Smooth muscle cell (in vitro differentiated cells): Measurements from ENCODE around the gene MLYCD. TPM values are rescaled to one million over a fixed set of nuclear protein-coding genes. Genes with fewer than 3 reads are reported as not detected.

Source experiments
- DNase-seq: peaks from one replicate; lab custom pipeline; 2025; ENCODE audit not compliant: unreplicated experiment; lab: John Stamatoyannopoulos, UW
- H2AFZ ChIP-seq: fragments of 200-600 bp; sonication (generic); 2 replicates; pipeline ENCODE4 v1.6.0; 2016; ENCODE audit warnings: antibody characterized with exemption, low read depth, mild to moderate bottlenecking
- H3F3A ChIP-seq: fragments of 200-600 bp; sonication (generic); 2 replicates; pipeline ENCODE4 v1.6.0; 2017; ENCODE audit warnings: antibody characterized with exemption, low read depth
- H3K27ac ChIP-seq: fragments of 200-600 bp; sonication (generic); 2 replicates; pipeline ENCODE4 v1.5.1; 2016; ENCODE audit warnings: low read depth, mild to moderate bottlenecking
- H3K27me3 ChIP-seq: fragments of 200-600 bp; sonication (generic); 2 replicates; pipeline ENCODE4 v1.6.1; 2016; ENCODE audit warnings: low read depth, mild to moderate bottlenecking
- H3K36me3 ChIP-seq: fragments of 200-600 bp; sonication (generic); 2 replicates; pipeline ENCODE4 v1.5.1; 2016; ENCODE audit warnings: low read depth
- H3K4me1 ChIP-seq: fragments of 200-600 bp; sonication (generic); 2 replicates; pipeline ENCODE4 v1.5.1; 2016; ENCODE audit warnings: low read depth
- H3K4me2 ChIP-seq: fragments of 200-600 bp; sonication (generic); 2 replicates; pipeline ENCODE4 v1.6.0; 2016; ENCODE audit warnings: mild to moderate bottlenecking
- H3K4me3 ChIP-seq: fragments of 200-600 bp; sonication (generic); 2 replicates; pipeline ENCODE4 v1.5.1; 2016; ENCODE audit warnings: mild to moderate bottlenecking
- H3K79me2 ChIP-seq: fragments of 200-600 bp; sonication (generic); 2 replicates; pipeline ENCODE4 v1.6.0; 2016; ENCODE audit warnings: low read depth, mild to moderate bottlenecking
- H3K9ac ChIP-seq: fragments of 200-600 bp; sonication (generic); 2 replicates; pipeline ENCODE4 v1.6.0; 2016; ENCODE audit warnings: low read depth
- H3K9me3 ChIP-seq: fragments of 200-600 bp; sonication (generic); replicated peaks from 2 replicates; pipeline ENCODE4 v1.5.1; 2016; ENCODE audit warnings: low read depth
- H4K20me1 ChIP-seq: fragments of 200-600 bp; sonication (generic); 2 replicates; pipeline ENCODE4 v1.6.0; 2016; ENCODE audit warnings: low read depth
- WGBS: methylation state at CpG from one replicate; pipeline ENCODE4 v1.1.7; 2016; ENCODE audit warnings: low lambda C conversion rate; 5-methylcytosine and 5-hydroxymethylcytosine counted together
- polyA plus RNA-seq: library from polyadenylated mRNA; unstranded; fragments of >200 nt; fragmentation: Nextera tagmentation; extraction: Ambion mirVana; gene quantifications from 2 replicates; pipeline ENCODE4 v1.2.1, GENCODE V29; 2016
- total RNA-seq: library from RNA; depleted of rRNA; stranded (reverse); fragments of >200 nt; gene quantifications from 2 replicates; pipeline ENCODE4 v1.2.3, GENCODE V29; 2014
- TF ChIP-seq, protein P1 (sequence below): fragments of 200-600 bp; sonication (generic); IDR thresholded peaks from 2 replicates; pipeline ENCODE4 v1.5.1; 2017; ENCODE audit warnings: borderline replicate concordance, mild to moderate bottlenecking, antibody characterized with exemption; ENCODE audit not compliant: insufficient read depth, poor library complexity, severe bottlenecking

MLYCD gene
- total and polyA plus RNA-seq, 2 experiments from 2014 or later = 1.2 to 1.6 TPM

DNA sequence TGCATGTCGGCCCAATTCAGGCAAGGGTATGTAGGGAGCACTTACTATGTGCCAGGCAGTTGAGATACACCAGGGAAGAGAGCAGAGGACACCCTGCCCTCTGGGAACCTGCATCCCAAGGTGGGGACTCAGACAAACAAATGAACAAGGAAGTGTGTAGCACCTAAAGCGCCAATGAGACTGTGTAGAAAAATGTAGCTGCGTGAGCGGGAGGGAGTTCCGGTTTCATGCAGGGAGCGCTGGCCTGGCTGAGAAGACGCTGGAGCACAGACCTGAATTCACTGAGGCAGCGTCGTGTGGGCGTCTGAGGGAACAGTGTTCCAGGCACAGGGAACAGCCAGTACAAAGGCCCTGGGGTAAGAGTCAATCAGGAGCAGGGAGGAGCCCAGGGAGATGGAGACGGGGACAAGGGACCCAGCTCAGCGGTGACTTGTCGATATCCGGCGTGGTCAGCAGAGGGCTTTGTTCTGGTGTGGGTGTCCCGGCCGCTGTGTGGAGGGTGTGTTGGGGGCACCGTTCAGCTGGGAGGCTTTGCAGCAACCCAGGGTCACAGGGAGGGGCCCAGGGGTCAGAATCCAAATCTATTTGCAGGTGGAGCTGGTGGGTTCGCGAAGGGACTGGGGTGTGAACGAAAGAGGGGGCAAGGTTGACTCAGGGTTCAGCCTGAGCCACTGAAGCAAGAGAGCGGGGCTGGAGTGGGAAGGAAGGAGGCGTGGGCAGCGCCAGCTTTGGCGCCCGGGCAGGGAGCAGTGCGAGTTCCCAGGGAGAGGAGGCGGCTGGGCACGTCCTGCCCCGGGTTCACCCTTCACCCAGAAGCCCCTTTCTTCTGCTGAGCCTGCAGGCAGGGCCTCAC, 36.3 kb downstream of the MLYCD start:
- H3K9me3 ChIP-seq = no peaks in the 10 kb centered on the region
- no peak overlapping the region for H3K27ac ChIP-seq
- no peaks in the 10 kb centered on the region for H3F3A ChIP-seq
- peaks cover 10% of the 10 kb centered on the region for H3K4me1 ChIP-seq
- TF ChIP-seq, protein P1, sequence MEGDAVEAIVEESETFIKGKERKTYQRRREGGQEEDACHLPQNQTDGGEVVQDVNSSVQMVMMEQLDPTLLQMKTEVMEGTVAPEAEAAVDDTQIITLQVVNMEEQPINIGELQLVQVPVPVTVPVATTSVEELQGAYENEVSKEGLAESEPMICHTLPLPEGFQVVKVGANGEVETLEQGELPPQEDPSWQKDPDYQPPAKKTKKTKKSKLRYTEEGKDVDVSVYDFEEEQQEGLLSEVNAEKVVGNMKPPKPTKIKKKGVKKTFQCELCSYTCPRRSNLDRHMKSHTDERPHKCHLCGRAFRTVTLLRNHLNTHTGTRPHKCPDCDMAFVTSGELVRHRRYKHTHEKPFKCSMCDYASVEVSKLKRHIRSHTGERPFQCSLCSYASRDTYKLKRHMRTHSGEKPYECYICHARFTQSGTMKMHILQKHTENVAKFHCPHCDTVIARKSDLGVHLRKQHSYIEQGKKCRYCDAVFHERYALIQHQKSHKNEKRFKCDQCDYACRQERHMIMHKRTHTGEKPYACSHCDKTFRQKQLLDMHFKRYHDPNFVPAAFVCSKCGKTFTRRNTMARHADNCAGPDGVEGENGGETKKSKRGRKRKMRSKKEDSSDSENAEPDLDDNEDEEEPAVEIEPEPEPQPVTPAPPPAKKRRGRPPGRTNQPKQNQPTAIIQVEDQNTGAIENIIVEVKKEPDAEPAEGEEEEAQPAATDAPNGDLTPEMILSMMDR = no peak
- no peak overlapping the region for H3K4me3 ChIP-seq
- H3K79me2 ChIP-seq = no peaks in the 10 kb centered on the region
- no peak overlapping the region for H2AFZ ChIP-seq
- no peaks in the 10 kb centered on the region for H4K20me1 ChIP-seq
- 94% methylated on average over 27 of the region's 30 CpGs for WGBS
- no peak for DNase-seq
- no peaks in the 10 kb centered on the region for H3K36me3 ChIP-seq
- H3K9ac ChIP-seq = no peak overlapping the region
- H3K4me2 ChIP-seq = no peak overlapping the region
- no peaks in the 10 kb centered on the region for H3K27me3 ChIP-seq

DNA sequence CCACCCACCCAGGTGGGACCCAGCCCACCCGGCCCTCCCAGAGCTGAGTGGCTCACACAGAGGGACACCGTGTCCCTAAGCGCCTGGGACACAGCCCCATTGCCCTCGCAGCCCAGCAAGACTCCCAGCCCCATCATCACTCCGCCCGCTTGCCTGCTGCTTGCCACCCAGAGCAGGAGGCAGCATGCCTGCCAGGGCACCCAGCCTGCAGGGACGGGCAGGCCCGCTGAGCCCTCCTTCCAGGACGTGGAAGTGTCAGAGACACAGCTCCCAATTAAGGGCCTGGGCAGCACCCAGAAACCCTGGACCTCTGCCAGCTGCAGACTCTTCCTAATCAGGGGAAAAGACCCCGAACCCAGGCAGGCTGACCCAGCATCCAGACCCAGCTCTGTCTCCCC, 36.9 kb downstream of the MLYCD start:
- H3K4me2 ChIP-seq = no peak overlapping the region
- TF ChIP-seq, protein P1 = no peak
- no peak overlapping the region for H3K27ac ChIP-seq
- H3K4me3 ChIP-seq = no peak overlapping the region
- no peaks in the 10 kb centered on the region for H3K36me3 ChIP-seq
- H3K27me3 ChIP-seq = no peaks in the 10 kb centered on the region
- no peaks in the 10 kb centered on the region for H3K79me2 ChIP-seq
- H3F3A ChIP-seq = no peaks in the 10 kb centered on the region
- peaks cover 10% of the 10 kb centered on the region for H3K4me1 ChIP-seq
- H4K20me1 ChIP-seq = no peaks in the 10 kb centered on the region
- H3K9me3 ChIP-seq = no peaks in the 10 kb centered on the region
- H3K9ac ChIP-seq = no peak overlapping the region
- WGBS = 96% methylated on average over 10 of the region's 10 CpGs
- no peak for DNase-seq
- H2AFZ ChIP-seq = no peak overlapping the region

DNA sequence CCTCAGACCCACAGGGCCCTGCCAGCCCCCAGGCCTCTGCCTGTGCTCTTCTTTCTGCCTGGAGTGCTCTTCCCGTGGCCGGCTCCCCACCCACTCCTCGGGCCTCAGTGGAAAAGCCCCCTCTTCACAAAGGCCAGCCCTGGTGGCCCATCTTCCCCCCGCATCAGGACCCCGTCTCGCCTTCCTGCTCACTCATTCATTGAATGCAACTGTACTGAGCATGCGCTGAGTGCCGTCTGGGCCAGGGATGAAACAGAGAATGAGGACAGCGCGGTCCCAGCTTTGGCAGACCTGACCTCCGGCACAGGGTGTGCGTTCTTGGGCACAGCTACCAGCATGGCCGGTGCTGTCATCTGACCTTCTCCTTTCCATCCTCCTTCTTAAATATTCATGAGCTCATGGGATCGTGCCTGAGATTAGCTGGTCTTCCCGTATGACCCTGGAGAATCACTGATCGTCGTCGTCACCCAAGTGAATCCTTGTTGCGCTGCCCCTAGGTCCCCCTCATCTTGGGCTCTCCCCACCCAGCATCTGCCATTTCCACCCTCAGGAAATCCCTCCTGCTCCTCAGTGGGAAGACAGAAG, 37.8 kb downstream of the MLYCD start:
- DNase-seq = no peak
- TF ChIP-seq, protein P1 = no peak
- WGBS = 93% methylated on average over 19 of the region's 19 CpGs
- Histone ChIP-seq H3K79me2 (no peaks in the 10 kb centered on the region), H3K36me3 (no peaks in the 10 kb centered on the region), H3K27me3 (no peaks in the 10 kb centered on the region), H3K4me3 (no peak overlapping the region), H3K9me3 (no peaks in the 10 kb centered on the region), H3K4me1 (peaks cover 10% of the 10 kb centered on the region), H2AFZ (no peak overlapping the region), H3K4me2 (no peak overlapping the region), H3F3A (no peaks in the 10 kb centered on the region), H4K20me1 (no peaks in the 10 kb centered on the region), H3K9ac (no peak overlapping the region), H3K27ac (no peak overlapping the region)
